ENCODE measurements around the gene ZC3H18.

Gene ZC3H18

DNA sequence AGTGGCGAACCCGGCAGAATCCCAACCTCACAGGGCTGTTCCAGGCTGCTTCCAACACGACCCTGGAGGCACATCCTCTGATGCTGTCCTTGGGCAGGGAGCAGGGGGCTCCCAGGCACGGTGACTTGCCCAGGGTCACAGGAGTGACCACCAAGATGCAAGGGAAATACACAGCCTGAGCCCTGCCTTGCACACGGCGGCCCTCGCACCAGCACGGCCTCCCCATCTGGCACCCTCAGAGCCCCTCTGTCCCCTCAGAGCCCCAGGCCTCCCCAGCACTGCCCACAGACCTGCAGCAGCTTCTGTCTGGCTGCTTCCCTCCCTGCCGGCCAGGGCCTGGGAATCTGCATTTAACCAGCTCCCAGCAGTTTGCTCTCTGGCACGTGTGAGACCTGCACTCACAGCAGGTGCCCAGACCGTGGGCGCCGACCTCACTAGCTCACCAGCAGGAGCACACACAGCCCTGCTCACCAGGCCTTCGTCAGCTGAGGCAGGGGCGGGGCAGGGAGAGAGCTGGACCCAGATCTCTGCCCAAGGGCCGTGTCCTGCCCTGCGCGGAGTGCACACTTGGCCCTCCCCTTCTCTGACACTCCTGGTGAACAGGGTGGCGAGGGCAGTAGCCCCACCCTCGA lies 29.7 kb upstream of the ZC3H18 start:
- H3K27me3 ChIP-seq (ENCODE audit: insufficient read depth, poor library complexity, severe bottlenecking) = no peaks in the 10 kb centered on the region
- no peak overlapping the region for H3K4me3 ChIP-seq (replicated peaks; ENCODE audit: insufficient read depth, low read length)

GRCh38 chr16:88541831-88542616 lies 28.2 kb upstream of the ZC3H18 start:
- Histone ChIP-seq H3K27ac (replicated peaks) (no peak overlapping the region), H3K4me3 (replicated peaks; ENCODE audit: insufficient read depth, low read length) (no peak overlapping the region), H3K27me3 (ENCODE audit: insufficient read depth, poor library complexity, severe bottlenecking) (no peaks in the 10 kb centered on the region)
- no peak for DNase-seq (ENCODE audit: low read depth in 1 of 2, low spot score in 1 of 2)
- TF ChIP-seq SPI1 (IDR thresholded peaks at IDR 0.05; ENCODE audit: borderline replicate concordance, low read depth) = no peak
- TF ChIP-seq REST (IDR thresholded peaks at IDR 0.05; ENCODE audit: insufficient replicate concordance, low read depth) = no peak
- no peak for TF ChIP-seq CTCF (IDR thresholded peaks at IDR 0.05; ENCODE audit: insufficient read depth, low read length)
- no peak for TF ChIP-seq GABPA (IDR thresholded peaks at IDR 0.05; ENCODE audit: low read depth)
- no peak for TF ChIP-seq POLR2AphosphoS5 (IDR thresholded peaks at IDR 0.05; ENCODE audit: low read depth)

More for the DNA sequence above, 29.7 kb upstream of the ZC3H18 start:
- no peak overlapping the region for H3K27ac ChIP-seq (replicated peaks)
- no peak for TF ChIP-seq SPI1 (IDR thresholded peaks at IDR 0.05; ENCODE audit: borderline replicate concordance, low read depth)
- no peak for TF ChIP-seq REST (IDR thresholded peaks at IDR 0.05; ENCODE audit: insufficient replicate concordance, low read depth)
- TF ChIP-seq CTCF (IDR thresholded peaks at IDR 0.05; ENCODE audit: insufficient read depth, low read length) = no peak
- no peak for TF ChIP-seq GABPA (IDR thresholded peaks at IDR 0.05; ENCODE audit: low read depth)
- TF ChIP-seq POLR2AphosphoS5 (IDR thresholded peaks at IDR 0.05; ENCODE audit: low read depth) = no peak
- no peak for DNase-seq (ENCODE audit: low read depth in 1 of 2, low spot score in 1 of 2)

- DNase-seq (ENCODE audit: low read depth in 1 of 2, low spot score in 1 of 2) = no peak
- H3K27ac ChIP-seq (replicated peaks) = no peak overlapping the region
- TF ChIP-seq GABPA (IDR thresholded peaks at IDR 0.05; ENCODE audit: low read depth) = no peak
- no peak for TF ChIP-seq POLR2AphosphoS5 (IDR thresholded peaks at IDR 0.05; ENCODE audit: low read depth)
- TF ChIP-seq CTCF (IDR thresholded peaks at IDR 0.05; ENCODE audit: insufficient read depth, low read length) = no peak
- TF ChIP-seq SPI1 (IDR thresholded peaks at IDR 0.05; ENCODE audit: borderline replicate concordance, low read depth) = no peak
- H3K27me3 ChIP-seq (ENCODE audit: insufficient read depth, poor library complexity, severe bottlenecking) = no peaks in the 10 kb centered on the region
- no peak overlapping the region for H3K4me3 ChIP-seq (replicated peaks; ENCODE audit: insufficient read depth, low read length)
These were observed 26.9 kb upstream of the ZC3H18 start for GRCh38 chr16:88543230-88543813.

All from HL-60 (cell line).